Activated naive CD8-positive, alpha-beta T cell (primary cell): ENCODE data around the gene NGFR.
"Not testable (repeated sequence)": the region's sequence is repeated elsewhere in the genome, so short reads cannot be mapped to it uniquely, and the experiment has no call there.

ENCODE experiments used
- H3K27ac Mint-ChIP-seq: one replicate; pipeline ENCODE4 v1.8.0; 2021; ENCODE audit warnings: mixed read lengths
- H3K27me3 Mint-ChIP-seq: one replicate; pipeline ENCODE4 v1.8.0; 2021; ENCODE audit warnings: mixed read lengths
- H3K36me3 Mint-ChIP-seq: one replicate; pipeline ENCODE4 v1.8.0; 2021; ENCODE audit warnings: mixed read lengths
- H3K4me1 Mint-ChIP-seq: one replicate; pipeline ENCODE4 v1.8.0; 2021; ENCODE audit warnings: low read depth, mixed read lengths
- H3K4me3 Mint-ChIP-seq: one replicate; pipeline ENCODE4 v1.8.0; 2021; ENCODE audit warnings: mild to moderate bottlenecking, mixed read lengths
- H3K9me3 Mint-ChIP-seq: one replicate; pipeline ENCODE4 v1.8.0; 2021; ENCODE audit warnings: low read depth, mixed read lengths

Gene NGFR

DNA sequence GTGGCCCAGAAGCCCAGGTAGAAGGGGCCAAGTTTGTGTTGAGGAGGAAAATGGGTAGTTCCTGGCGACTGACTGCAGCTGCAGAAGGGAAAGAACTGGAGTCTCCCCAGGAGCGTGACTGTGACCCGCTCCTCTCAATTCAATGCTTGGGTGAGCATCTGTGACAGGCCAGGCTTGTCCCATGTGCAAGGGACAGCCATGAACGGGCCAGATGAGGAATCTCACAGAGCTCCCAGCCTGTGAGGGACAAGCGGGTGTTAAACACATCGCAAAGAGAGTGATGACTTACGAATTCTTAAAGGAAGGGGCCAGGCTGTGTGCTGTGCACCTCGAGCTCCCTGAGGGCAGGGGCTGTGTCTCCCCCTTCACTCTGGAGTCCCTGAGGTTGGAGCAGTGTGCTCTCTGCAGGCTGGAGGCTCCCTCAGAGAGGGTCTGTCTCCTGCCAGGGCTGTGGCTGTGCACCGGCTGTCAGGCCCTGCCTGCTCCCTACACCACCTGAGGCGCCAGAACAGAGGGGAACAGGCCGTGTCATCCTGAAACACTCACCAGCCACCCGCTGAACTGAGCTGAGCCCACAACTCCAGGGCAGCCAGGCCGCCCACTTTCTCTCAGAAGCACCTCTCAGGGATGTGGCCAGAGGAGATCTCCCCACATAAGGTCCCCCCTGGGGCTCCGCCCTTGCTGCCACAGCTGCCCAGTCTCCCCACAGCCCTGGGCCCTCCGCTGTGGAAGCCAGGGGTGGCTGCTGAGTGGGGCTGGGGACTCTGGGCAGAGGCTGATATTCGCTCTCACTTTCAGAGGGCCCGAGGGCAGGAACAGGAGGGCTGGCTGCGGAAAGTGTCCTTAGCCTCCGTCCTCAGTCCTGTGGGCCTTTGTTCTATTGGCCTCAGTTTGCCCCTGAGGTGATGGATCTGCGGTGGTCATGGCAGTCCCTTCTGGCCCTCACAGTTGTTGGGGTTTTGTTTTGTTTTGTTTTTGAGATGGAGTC lies 54.9 kb downstream of the NGFR start:
- H3K4me1 Mint-ChIP-seq, result no peaks in the 10 kb centered on the region
- H3K9me3 Mint-ChIP-seq, result no peaks in the 10 kb centered on the region
- H3K27ac Mint-ChIP-seq, result no peak overlapping the region
- H3K27me3 Mint-ChIP-seq, result no peaks in the 10 kb centered on the region
- no peaks in the 10 kb centered on the region for H3K36me3 Mint-ChIP-seq
- no peak overlapping the region for H3K4me3 Mint-ChIP-seq

DNA sequence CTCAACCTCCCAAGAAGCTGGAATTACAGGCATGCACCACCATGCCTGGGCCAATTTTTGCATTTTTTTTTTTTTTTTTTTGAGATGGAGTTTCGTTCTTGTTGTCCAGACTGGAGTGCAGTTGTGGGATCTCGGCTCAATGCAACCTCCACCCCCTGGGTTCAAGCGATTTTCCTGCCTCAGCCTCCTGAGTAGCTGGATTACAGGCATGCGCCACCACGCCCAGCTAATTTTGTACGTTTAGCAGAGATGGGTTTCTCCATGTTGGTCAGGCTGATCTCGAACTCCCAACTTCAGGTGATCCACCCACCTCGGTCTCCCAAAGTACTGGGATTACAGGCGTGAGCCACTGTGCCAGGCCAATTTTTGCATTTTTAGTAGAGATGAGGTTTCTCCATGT lies 55.7 kb downstream of the NGFR start:
- H3K36me3 Mint-ChIP-seq, H3K27me3 Mint-ChIP-seq, H3K4me1 Mint-ChIP-seq, H3K9me3 Mint-ChIP-seq, H3K27ac Mint-ChIP-seq, H3K4me3 Mint-ChIP-seq: not testable (repeated sequence)

DNA sequence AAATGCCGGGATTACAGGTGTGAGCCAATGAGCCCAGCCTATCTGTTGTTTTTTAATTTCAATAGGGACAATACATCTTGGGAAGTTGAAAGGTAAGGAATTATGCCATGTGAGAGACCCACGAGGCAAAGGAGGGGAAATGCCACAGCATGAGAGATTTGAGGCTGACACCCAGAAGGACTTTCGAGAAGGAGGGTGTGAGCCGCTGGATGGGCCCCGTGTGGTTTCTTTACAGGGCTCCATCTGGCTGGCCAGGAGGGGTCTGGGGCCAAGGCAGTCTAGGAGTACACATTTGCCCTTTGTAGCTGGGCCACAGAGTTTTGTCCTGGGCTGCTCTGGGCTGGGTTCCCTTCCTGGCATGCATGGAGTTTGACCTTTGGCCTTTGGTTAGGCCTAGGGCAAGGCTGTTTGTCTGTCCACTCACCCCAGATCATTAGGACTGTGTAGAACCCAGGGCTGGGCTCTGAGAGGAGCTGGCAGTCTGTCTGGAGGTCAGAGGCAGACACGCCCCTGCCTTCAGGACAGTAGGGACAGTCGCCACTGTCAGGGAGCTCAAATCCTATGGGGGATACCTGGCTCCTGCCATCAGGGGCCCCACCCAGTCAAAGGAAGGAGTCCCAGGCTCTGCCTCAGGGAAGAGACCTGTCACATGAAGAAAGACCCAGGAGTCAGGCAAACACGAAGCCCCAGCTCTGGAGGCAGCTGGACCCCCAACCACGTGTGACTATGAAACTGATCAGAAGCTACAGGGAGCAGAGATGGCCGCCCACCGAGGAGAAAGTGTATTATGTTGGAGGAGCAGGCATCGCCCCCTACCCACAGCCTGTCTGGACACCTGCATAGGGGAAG lies 56.4 kb downstream of the NGFR start:
- H3K27me3 Mint-ChIP-seq, result no peaks in the 10 kb centered on the region
- no peak overlapping the region for H3K4me3 Mint-ChIP-seq
- no peaks in the 10 kb centered on the region for H3K9me3 Mint-ChIP-seq
- no peaks in the 10 kb centered on the region for H3K36me3 Mint-ChIP-seq
- H3K27ac Mint-ChIP-seq, result no peak overlapping the region
- peaks cover under 1% of the 10 kb centered on the region for H3K4me1 Mint-ChIP-seq

DNA sequence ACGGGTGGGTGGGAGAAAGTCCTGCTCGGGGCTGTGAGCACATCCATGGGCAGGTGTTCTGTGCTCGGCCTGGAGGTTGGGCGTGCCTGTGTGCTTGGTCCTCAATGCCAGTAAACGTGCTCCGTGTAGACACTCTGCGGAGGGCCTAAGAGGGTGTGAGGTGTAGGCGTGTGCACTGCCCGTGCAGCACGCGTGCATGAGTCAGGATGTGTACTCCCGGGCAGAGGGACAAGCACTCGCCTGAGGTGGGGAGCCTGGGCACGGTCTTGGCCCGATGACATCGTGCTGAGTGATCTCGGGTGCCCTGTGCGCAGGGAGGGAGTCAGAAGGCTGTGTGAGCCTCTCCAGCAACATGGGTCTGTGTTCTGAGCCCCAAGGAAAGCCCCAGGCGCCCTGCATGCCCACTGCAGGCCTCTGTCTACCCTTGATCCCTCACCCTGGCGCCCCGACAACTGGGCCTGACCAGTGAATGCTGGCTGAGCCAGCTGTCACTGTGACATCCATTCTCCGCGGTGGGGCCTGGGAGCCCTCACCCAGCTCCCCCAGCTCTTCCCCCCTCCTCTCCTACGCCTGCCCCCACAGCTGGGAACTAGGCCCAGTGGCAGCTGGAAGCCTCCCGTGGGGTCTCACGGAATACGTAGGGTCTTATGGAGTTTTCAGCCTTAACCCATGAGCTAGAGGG lies 57.1 kb downstream of the NGFR start:
- Mint-ChIP-seq H3K27ac (no peak overlapping the region), H3K36me3 (no peaks in the 10 kb centered on the region), H3K4me3 (no peak overlapping the region), H3K9me3 (no peaks in the 10 kb centered on the region), H3K27me3 (no peaks in the 10 kb centered on the region), H3K4me1 (peaks cover 1% of the 10 kb centered on the region)

DNA sequence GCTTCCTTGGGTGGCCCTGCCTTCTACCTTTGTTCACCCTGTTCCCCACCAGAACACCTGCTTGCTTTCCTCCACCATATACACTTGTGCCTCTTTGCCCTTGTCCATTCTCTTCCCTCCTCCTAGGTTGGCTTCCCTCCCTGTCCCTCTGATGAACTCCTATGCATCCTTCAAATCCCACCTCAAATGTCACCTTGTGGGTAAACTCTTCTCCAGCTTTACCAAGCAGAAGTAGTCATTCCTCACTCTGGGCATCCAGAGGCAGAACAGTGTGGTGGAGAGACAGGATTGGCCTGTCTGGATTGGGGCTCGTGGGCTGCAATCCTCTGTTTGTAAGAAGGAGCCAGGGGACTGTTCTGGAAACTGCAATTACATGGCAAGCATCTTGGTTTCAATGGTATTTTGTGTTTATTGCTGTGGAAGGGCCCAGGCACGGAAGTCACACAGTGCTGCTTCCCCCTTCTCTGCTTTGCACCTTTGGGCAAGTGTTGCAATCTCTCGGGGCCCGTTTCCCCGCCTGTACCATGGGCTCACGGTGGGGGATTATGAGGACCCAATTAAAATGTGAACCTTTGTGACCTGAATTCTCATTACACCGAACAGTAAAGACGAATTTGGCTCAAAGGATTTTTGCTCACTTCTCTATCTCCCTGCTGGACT lies 58.7 kb downstream of the NGFR start:
- Mint-ChIP-seq H3K36me3 (no peaks in the 10 kb centered on the region), H3K27me3 (peaks cover 2% of the 10 kb centered on the region), H3K27ac (no peak overlapping the region), H3K4me1 (peaks cover 5% of the 10 kb centered on the region), H3K4me3 (no peak overlapping the region), H3K9me3 (no peaks in the 10 kb centered on the region)

DNA sequence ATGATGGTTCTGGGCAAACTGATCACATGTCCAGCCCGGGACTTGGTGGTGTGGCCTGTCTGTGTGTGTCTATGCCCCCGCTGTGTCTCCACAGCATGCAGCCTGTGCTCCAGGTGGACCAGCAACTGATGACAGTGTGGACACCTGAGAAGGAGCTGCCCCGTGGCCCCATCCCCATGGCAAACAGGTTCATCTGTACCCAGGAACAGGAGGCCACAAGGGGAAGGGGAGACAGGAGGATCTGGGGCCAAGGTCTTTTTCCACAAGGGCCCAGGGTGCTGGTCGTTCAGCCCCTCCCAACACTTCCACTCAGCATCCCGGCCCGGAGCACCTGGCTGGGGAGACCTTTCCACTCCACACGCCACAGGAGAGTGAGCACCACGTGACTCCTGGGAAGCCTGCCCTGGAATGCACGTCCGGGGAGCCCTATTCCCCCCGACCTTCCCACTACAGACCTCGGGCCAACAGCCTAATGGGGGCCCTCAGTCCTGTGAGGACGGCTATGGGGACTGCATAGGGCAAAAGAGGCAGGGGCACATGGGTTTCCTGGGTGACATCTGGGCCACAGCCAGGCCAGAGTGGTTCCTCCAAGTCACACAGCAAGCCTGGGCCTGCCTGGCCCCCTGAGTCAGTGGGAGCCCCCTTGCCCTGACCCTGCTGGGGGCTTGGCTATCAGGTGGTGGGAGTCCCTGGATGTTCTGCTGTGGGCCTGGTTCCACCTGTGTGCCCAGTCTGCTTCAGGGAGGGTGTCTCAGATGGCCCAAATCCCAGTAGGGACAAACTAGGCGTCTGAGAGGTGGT lies 59.8 kb downstream of the NGFR start:
- Mint-ChIP-seq H3K27me3 (peaks cover 2% of the 10 kb centered on the region), H3K27ac (no peak overlapping the region), H3K4me1 (peaks cover 5% of the 10 kb centered on the region), H3K36me3 (no peaks in the 10 kb centered on the region), H3K9me3 (no peaks in the 10 kb centered on the region), H3K4me3 (no peak overlapping the region)

DNA sequence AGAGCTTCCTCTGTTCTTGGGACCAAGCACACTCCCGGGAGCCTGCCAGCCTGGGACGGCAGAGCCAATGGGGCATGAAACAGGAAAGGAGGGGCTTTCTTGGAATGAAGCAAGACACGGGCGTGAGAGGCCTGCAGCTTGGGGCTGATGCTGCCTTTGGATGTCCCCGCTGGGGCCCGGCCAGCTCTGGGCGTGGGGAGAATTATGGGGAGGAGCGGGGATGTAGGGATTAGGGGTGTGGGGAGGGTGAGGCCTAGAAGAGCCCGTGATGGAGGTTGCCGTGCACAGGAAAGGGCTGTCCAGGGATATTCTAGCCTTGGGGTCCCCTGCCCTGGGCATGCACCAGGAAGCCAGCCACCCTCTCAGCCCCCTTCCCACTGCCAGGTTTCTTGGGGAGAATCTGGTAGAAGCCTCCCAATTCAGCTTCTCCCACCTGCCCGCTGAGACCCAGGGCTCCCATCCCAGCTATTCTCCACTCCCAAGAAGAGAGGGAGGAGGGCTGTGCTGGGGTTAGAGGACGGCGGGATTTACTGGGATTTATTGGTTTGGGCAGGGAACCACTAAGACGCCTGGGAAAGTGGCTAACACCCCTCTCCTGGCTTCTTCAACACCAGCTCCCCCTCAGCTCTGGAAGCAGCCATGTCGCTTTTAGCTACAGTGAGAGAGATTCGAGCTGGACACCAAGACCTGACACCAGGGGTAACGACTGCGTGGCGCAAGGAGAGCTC lies 60.6 kb downstream of the NGFR start:
- no peaks in the 10 kb centered on the region for H3K36me3 Mint-ChIP-seq
- no peaks in the 10 kb centered on the region for H3K9me3 Mint-ChIP-seq
- peaks cover 2% of the 10 kb centered on the region for H3K27me3 Mint-ChIP-seq
- H3K27ac Mint-ChIP-seq, result no peak overlapping the region
- no peak overlapping the region for H3K4me3 Mint-ChIP-seq
- H3K4me1 Mint-ChIP-seq, result peaks cover 5% of the 10 kb centered on the region

DNA sequence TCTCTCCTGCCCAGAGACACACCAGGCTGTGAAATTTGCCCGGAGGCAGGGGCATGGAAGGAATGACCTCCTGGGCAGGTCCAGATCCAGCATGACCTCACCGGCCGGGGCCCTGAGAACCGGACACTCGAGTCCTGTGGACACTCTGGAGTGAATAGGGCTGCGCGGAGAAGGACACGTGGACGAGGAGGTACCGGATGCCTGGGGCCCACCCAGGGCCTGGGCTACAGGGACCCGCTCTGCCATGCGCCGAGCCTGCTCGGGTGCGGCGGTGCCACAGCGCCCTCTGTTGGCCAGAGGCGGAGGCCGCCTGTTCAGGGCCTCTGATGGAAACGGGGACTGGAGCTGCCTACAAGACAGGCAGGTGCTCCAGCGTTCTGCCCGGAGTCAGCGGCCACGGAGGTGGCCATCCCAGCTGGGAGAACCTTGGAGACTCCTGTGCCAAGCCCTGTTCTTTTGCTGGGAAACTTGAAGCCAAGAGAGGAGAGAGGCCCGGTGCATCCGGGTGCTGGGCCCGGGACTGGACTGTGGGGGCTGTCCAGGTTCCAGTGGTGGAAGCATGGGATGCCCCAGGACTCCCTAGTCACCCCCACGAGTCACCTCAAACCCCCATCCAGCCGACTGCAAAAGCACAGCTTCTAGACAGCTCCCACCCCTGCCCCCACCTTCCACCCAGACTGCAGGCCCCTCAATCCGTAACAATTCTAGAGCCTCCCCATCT lies 61.3 kb downstream of the NGFR start:
- H3K27me3 Mint-ChIP-seq, result peaks cover 2% of the 10 kb centered on the region
- peaks cover 5% of the 10 kb centered on the region for H3K4me1 Mint-ChIP-seq
- no peaks in the 10 kb centered on the region for H3K9me3 Mint-ChIP-seq
- H3K36me3 Mint-ChIP-seq, result no peaks in the 10 kb centered on the region
- H3K27ac Mint-ChIP-seq, result no peak overlapping the region
- H3K4me3 Mint-ChIP-seq, result no peak overlapping the region

DNA sequence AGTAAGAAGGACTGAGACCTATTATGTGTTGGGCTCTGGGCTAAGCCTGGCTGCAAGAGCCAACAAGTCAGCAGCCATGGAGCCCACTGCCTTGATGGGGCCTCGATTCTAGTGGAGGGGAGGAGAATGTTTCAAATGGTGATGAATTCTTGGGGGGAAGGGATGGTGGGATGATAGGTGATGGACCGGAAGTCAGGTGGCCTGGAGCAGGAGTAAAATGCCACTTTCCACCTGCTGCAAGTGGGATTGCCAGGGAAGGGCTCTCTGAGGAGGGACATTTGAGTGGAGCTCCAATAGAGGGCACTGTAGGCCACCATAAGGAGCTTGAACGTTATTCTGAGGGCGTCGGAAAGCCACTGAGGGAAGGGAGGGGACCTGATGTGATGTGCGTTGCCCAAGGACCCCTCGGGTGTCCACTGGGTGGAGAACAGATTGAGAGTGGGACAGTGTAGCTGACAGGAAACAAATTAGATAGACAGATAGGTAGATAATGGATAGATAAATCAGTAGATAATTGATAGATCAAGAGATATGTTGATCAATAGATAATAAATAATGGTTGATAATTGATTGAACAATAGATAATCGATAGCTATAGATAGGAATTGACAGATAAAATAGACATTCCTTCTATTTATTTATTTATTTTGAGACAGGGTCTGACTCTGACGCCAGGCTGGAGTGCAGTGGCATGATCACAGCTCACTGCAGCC lies 62.4 kb downstream of the NGFR start:
- Mint-ChIP-seq H3K9me3 (no peaks in the 10 kb centered on the region), H3K27me3 (peaks cover 2% of the 10 kb centered on the region), H3K36me3 (no peaks in the 10 kb centered on the region), H3K27ac (no peak overlapping the region), H3K4me3 (no peak overlapping the region), H3K4me1 (peaks cover 5% of the 10 kb centered on the region)
